DND-41 (cell line): ENCODE measurements around the gene ATXN1.

ENCODE experiments used
- EZH2 ChIP-seq: IDR thresholded peaks from 3 replicates; pipeline ENCODE4 v1.6.1; 2012; ENCODE audit warnings: borderline replicate concordance, low read depth, mild to moderate bottlenecking, moderate library complexity, low read length, inconsistent platforms; ENCODE audit not compliant: severe bottlenecking
- TF ChIP-seq, protein P1 (sequence below): IDR thresholded peaks from 2 replicates; pipeline ENCODE4 v1.5.1; 2012; ENCODE audit warnings: borderline replicate concordance, low read length, moderate library complexity, mild to moderate bottlenecking; ENCODE audit not compliant: poor library complexity, severe bottlenecking; ENCODE audit errors: extremely low read depth

DNA sequence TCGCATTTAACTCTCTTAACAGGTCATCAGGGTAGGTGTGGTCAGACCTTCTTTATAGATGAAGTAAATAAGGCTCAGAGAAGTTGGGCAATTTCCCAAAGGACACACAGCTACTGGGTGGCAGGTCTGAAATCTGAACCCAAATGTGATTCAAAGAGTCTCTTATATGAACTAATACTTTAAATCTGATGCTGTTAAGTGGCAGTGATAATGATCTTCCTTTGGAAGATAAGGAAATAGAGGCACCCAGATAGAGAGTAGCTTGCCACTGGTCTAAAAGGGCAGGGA is 285.8 kb downstream of the ATXN1 start:
- TF ChIP-seq, protein P1, sequence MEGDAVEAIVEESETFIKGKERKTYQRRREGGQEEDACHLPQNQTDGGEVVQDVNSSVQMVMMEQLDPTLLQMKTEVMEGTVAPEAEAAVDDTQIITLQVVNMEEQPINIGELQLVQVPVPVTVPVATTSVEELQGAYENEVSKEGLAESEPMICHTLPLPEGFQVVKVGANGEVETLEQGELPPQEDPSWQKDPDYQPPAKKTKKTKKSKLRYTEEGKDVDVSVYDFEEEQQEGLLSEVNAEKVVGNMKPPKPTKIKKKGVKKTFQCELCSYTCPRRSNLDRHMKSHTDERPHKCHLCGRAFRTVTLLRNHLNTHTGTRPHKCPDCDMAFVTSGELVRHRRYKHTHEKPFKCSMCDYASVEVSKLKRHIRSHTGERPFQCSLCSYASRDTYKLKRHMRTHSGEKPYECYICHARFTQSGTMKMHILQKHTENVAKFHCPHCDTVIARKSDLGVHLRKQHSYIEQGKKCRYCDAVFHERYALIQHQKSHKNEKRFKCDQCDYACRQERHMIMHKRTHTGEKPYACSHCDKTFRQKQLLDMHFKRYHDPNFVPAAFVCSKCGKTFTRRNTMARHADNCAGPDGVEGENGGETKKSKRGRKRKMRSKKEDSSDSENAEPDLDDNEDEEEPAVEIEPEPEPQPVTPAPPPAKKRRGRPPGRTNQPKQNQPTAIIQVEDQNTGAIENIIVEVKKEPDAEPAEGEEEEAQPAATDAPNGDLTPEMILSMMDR, result no peak
- no peak for TF ChIP-seq EZH2
